Esophagus muscularis mucosa (tissue), 4 donors: ENCODE measurements around the gene GABARAPL1. TPM values are rescaled to one million over a fixed set of nuclear protein-coding genes. Genes with fewer than 3 reads are reported as not detected.
A peak's percentile ranks its signal among the peaks of the same experiment; 100 is the strongest.

Experiments used
- DNase-seq: peaks from one replicate; pipeline ENCODE4 v3.0.0-alpha.2; 2017; ENCODE audit errors: extremely low spot score
- H3K27ac ChIP-seq, 4 donors: fragments of 200-600 bp; sonication (generic); replicated peaks in 1 of 4; 1 replicate in 3 of 4; 2 replicates in 1 of 4; pipeline ENCODE4 v1.5.1; 2016 to 2019; ENCODE audit warnings: mild to moderate bottlenecking in 1 of 4
- H3K27me3 ChIP-seq, 4 donors: fragments of 200-600 bp; sonication (generic); one replicate each; pipeline versions ENCODE4 v1.5.1 to v1.6.0; 2016 to 2019
- H3K36me3 ChIP-seq, 4 donors: fragments of 200-600 bp; sonication (generic); one replicate each; pipeline ENCODE4 v1.5.1; 2016 to 2019
- H3K4me1 ChIP-seq, 4 donors: fragments of 200-600 bp; sonication (generic); one replicate each; pipeline ENCODE4 v1.5.1; 2016 to 2019
- H3K4me3 ChIP-seq, 4 donors: fragments of 200-600 bp; sonication (generic); 1 replicate in 2 of 4; 2 replicates in 2 of 4; pipeline ENCODE4 v1.5.1; 2016 to 2019; ENCODE audit warnings: mild to moderate bottlenecking in 4 of 4, moderate library complexity in 1 of 4
- H3K9me3 ChIP-seq, 4 donors: fragments of 200-600 bp; sonication (generic); 1 replicate in 3 of 4; 2 replicates in 1 of 4; pipeline ENCODE4 v1.5.1; 2016 to 2019
- CTCF ChIP-seq, 3 experiments: fragments of 200-600 bp in 2 of 3; fragments of 450-650 bp in 1 of 3; sonication (generic) in 2 of 3; IDR thresholded peaks; one replicate each; pipeline ENCODE4 v1.5.1; 2017 to 2019; ENCODE audit warnings: antibody characterized with exemption in 3 of 3, mild to moderate bottlenecking in 2 of 3, moderate library complexity in 1 of 3
- EP300 ChIP-seq: sonication (generic); formaldehyde crosslinking; IDR thresholded peaks from one replicate; pipeline ENCODE4 v1.6.1; 2017; ENCODE audit warnings: antibody characterized with exemption
- POLR2A ChIP-seq: fragments of 450-650 bp; IDR thresholded peaks from one replicate; pipeline ENCODE4 v1.6.1; 2017; ENCODE audit warnings: antibody characterized with exemption, moderate library complexity, mild to moderate bottlenecking, low read depth
- POLR2AphosphoS5 ChIP-seq, 2 donors: sonication (generic); formaldehyde crosslinking; IDR thresholded peaks; one replicate each; pipeline ENCODE4 v1.6.1; 2017; ENCODE audit warnings: antibody characterized with exemption in 2 of 2
- WGBS: methylation state at CpG from one replicate; pipeline ENCODE4 v1.1.5; 2018; 5-methylcytosine and 5-hydroxymethylcytosine counted together
- intact Hi-C: fragments of 100-400 bp; cut with DNase I; formaldehyde crosslinking; loops from one replicate; pipeline ENCODE4 v1.15.1; 2023
- total RNA-seq, 4 donors: library from RNA; depleted of rRNA; stranded (reverse); fragments of >200 nt; gene quantifications; one replicate each; pipeline versions ENCODE4 v1.1.0 to v1.2.1, GENCODE V29; 2016

The GABARAPL1 gene
- total RNA-seq: 100 to 1,000 TPM; 142 to 352 (median 213) TPM

DNA sequence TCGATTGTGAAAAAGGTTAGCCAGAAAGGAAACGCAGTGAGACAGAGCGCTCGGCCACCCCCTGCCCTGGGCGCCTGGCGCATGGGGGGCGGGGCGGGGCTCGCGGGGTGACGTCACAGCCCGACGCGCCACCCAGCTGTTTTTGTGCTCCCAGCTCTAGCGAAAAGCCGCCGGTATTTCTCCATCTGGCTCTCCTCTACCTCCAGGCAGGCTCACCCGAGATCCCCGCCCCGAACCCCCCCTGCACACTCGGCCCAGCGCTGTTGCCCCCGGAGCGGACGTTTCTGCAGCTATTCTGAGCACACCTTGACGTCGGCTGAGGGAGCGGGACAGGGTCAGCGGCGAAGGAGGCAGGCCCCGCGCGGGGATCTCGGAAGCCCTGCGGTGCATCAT, at the start of gene GABARAPL1:
GABARAPL1 (plus strand) TSS at position 139 of the 393 bp plus-strand sequence; CDS start at position 392, 253 bp downstream.
- TF ChIP-seq POLR2A: no peak
- TF ChIP-seq POLR2AphosphoS5 (IDR thresholded peaks at IDR 0.05): peak in 1 of 2 donors; percentile 76
- H3K9me3 ChIP-seq: no peaks in the 10 kb centered on the region
- DNase-seq: peak; percentile 97
- no peaks in the 10 kb centered on the region for H3K27me3 ChIP-seq
- H3K36me3 ChIP-seq: peaks cover 0 to 16% (median 4%) of the 10 kb centered on the region in 4 donors
- intact Hi-C loops: loop anchor here (10.0 kb wide), 2 partner anchors 58 to 512 kb away; partner anchors contain the start of gene YBX3
- peaks cover 22 to 37% (median 36%) of the 10 kb centered on the region in 4 donors for H3K4me1 ChIP-seq
- H3K27ac ChIP-seq: peak within 1 kb of the TSS; percentile 96 to 100 (median 98)
- peak within 1 kb of the TSS; percentile 79 to 87 (median 82) for H3K4me3 ChIP-seq
- WGBS: 0% methylated on average over 28 of the region's 35 CpGs

GRCh38 chr12:10163084-10163483, 49.6 kb upstream of the GABARAPL1 start:
- Histone ChIP-seq H3K27ac (no peak overlapping the region), H3K4me1 (peaks cover 0 to 18% (median 14%) of the 10 kb centered on the region in 4 donors), H3K9me3 (no peaks in the 10 kb centered on the region), H3K36me3 (no peaks in the 10 kb centered on the region), H3K4me3 (no peak overlapping the region), H3K27me3 (no peaks in the 10 kb centered on the region)
- intact Hi-C loops: no loop called here
- TF ChIP-seq POLR2A (no peak), POLR2AphosphoS5 (IDR thresholded peaks at IDR 0.05) (no peak), EP300 (no peak), CTCF (IDR thresholded peaks at IDR 0.05) (no peak)
- WGBS: 77% methylated on average over 3 of the region's 3 CpGs
- DNase-seq: no peak

- DNase-seq: no peak
- 41% methylated on average over 1 of the region's 1 CpG for WGBS
- no peaks in the 10 kb centered on the region for H3K9me3 ChIP-seq
- no peak overlapping the region for H3K27ac ChIP-seq
- H3K4me1 ChIP-seq: peaks cover 0 to 23% (median 7%) of the 10 kb centered on the region in 4 donors
- no peaks in the 10 kb centered on the region for H3K36me3 ChIP-seq
- TF ChIP-seq EP300: no peak
- no peak for TF ChIP-seq POLR2AphosphoS5 (IDR thresholded peaks at IDR 0.05)
- TF ChIP-seq POLR2A: no peak
- no peak for TF ChIP-seq CTCF (IDR thresholded peaks at IDR 0.05)
- H3K4me3 ChIP-seq: no peak overlapping the region
- no peaks in the 10 kb centered on the region for H3K27me3 ChIP-seq
- intact Hi-C loops: no loop called here
These were observed 47.3 kb upstream of the GABARAPL1 start for GRCh38 chr12:10165421-10165820.

- Histone ChIP-seq H3K9me3 (no peaks in the 10 kb centered on the region), H3K4me1 (peaks cover 0 to 12% (median 0%) of the 10 kb centered on the region in 4 donors), H3K27me3 (no peaks in the 10 kb centered on the region), H3K4me3 (no peak overlapping the region), H3K27ac (no peak overlapping the region), H3K36me3 (no peaks in the 10 kb centered on the region)
- TF ChIP-seq EP300: no peak
- no peak for TF ChIP-seq CTCF (IDR thresholded peaks at IDR 0.05)
- TF ChIP-seq POLR2AphosphoS5 (IDR thresholded peaks at IDR 0.05): no peak
- TF ChIP-seq POLR2A: no peak
- no peak for DNase-seq
- 55% methylated on average over 5 of the region's 5 CpGs for WGBS
- intact Hi-C loops: no loop called here
These were observed 45.1 kb upstream of the GABARAPL1 start for GRCh38 chr12:10167599-10167998.

DNA sequence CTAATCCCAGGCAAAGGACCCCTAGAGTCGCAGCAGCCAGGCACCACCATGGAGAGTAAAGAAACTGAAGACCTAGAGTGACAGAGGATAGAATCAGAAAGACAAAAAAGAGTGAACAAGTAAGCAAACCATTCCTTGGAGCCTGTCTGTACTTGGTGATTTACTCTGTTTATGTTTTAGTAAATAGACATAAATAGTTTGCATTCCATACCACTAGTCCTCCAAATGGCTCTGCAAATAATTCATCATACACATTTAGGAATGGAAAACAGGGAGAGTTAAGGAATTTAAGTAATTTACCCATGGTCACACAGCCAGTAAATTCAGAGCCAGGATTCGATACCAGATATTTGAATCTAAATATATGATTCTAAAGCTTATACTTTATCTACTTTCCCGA, 43.6 kb upstream of the GABARAPL1 start:
- Histone ChIP-seq H3K27ac (no peak overlapping the region), H3K36me3 (no peaks in the 10 kb centered on the region), H3K9me3 (no peaks in the 10 kb centered on the region), H3K4me1 (peaks cover 0 to 12% (median 0%) of the 10 kb centered on the region in 4 donors), H3K4me3 (no peak overlapping the region), H3K27me3 (no peaks in the 10 kb centered on the region)
- TF ChIP-seq EP300 (no peak), POLR2A (no peak), CTCF (IDR thresholded peaks at IDR 0.05) (no peak), POLR2AphosphoS5 (IDR thresholded peaks at IDR 0.05) (no peak)
- intact Hi-C loops: no loop called here
- 68% methylated on average over 3 of the region's 3 CpGs for WGBS
- no peak for DNase-seq
